ENCODE measurements around the gene SSTR3.

The SSTR3 gene

DNA sequence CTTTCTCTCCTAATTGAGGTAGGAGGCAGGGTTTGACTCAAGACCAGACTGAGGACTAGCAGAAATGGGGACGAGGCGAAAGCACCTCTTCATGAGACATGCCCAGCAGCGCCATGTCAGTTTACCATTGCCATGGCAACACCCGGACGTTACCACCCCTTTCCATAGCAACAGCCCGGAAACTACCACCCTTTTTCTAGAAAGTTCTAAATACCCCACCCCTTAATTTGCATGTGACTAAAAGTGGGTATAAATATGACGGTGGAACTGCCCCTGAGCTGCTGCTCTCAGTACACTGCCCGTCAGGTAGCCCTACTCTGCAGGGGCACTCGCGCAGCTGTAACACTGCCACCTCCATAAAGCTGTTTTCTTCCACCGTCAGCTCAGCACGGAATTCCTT lies 37.7 kb upstream of the SSTR3 start:
- H3K27ac Mint-ChIP-seq, result no peak overlapping the region
- no peak overlapping the region for H3K4me3 Mint-ChIP-seq
- DNase-seq (no peak), ATAC-seq (replicated peaks) (no peak)
- no peaks in the 10 kb centered on the region for H3K36me3 Mint-ChIP-seq (ENCODE audit: insufficient read depth)
- H3K4me1 Mint-ChIP-seq (ENCODE audit: low read depth in 2 of 2), result peaks cover 0 to 3% of the 10 kb centered on the region in 2 donors
- no peaks in the 10 kb centered on the region for H3K27me3 Mint-ChIP-seq
- H3K9me3 Mint-ChIP-seq, result no peaks in the 10 kb centered on the region

DNA sequence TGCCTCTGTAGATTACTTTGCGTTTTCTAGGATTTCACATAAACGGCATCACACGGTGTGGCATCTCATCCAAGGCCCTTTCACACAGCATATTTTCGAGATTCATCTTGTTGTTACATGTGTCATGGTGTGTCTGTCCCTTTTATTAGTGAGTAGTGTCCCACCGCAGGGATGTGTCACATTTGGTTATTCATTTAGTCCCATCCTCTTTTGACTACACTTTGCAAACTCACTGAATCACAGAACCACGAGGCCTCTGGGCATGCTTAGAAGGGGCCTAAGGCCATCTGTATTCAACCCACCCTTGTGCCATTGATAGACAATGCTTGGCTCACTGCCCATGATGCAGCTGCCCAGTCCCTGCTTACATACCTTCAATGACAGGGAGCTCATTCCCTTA lies 36.0 kb upstream of the SSTR3 start:
- ATAC-seq (replicated peaks) (no peak), DNase-seq (no peak)
- H3K27ac Mint-ChIP-seq, result no peak overlapping the region
- no peaks in the 10 kb centered on the region for H3K9me3 Mint-ChIP-seq
- no peaks in the 10 kb centered on the region for H3K27me3 Mint-ChIP-seq
- H3K4me1 Mint-ChIP-seq (ENCODE audit: low read depth in 2 of 2), result peaks cover 15 to 19% of the 10 kb centered on the region in 2 donors
- H3K36me3 Mint-ChIP-seq (ENCODE audit: insufficient read depth), result peaks cover 15% of the 10 kb centered on the region
- no peak overlapping the region for H3K4me3 Mint-ChIP-seq

DNA sequence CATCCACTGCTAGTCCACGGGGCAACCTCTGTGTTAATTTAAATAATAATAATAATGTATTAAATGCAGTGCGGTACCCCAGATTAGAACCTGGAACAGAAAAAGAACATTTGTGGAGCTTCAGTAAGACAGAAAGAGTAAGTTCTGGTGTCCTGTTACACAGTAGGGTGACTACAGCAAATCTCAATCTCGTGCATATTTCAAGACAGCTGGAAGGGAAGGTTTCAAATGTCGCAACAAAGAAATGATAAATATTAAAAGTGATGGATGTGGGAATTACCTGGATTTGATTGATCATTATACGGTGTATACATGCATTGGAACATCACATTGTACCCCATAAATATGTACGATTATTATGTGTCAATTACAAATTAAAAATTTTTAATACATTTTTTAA lies 33.5 kb upstream of the SSTR3 start:
- Mint-ChIP-seq H3K4me1 (ENCODE audit: low read depth in 2 of 2) (peaks cover 36 to 37% of the 10 kb centered on the region in 2 donors), H3K4me3 (no peak overlapping the region), H3K27ac (no peak overlapping the region), H3K9me3 (no peaks in the 10 kb centered on the region), H3K27me3 (no peaks in the 10 kb centered on the region), H3K36me3 (ENCODE audit: insufficient read depth) (peaks cover 34% of the 10 kb centered on the region)
- DNase-seq (no peak), ATAC-seq (replicated peaks) (no peak)

DNA sequence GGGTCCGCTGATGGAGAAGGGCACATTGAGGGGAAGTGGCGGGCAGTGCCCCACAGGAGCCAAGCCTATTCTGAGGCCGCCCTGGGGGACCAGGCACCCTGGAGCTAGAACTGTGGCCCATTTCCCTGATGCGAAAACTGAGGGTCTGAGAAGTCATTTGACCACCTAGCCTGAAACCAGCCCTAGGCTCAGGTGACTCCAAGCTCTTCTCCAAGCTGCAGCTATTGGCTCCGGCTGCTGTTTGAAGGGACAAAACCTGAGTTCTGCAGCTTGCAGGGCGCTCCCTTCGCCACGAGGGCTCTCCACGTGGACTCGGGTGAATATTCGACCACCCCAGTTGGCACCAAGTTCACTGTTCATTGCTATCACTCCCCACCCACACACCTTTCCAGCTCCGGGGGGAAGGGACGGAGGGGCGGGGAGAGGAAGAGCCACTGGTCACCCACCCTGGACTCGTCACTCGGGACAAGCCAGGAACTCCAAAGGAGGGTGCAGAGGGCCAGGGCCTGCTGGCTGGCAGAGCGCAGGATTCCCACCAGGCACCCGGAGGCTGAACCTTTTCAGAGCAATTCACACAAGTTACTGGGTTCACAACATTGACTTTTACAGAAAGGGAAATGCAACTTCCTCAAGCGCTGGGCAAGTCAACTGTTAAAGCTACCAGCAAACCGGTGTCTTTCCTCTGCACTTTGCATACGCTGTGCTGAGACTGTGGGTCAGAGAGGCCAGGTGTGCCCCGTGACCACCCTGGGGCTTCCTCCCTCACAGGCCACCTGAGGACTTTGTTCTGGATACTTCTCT lies 32.8 kb upstream of the SSTR3 start:
- no peaks in the 10 kb centered on the region for H3K9me3 Mint-ChIP-seq
- H3K4me3 Mint-ChIP-seq, result peak overlapping the region; percentile 97 to 98
- ATAC-seq (replicated peaks) (no peak), DNase-seq (no peak)
- peaks cover 42 to 43% of the 10 kb centered on the region in 2 donors for H3K4me1 Mint-ChIP-seq (ENCODE audit: low read depth in 2 of 2)
- H3K27me3 Mint-ChIP-seq, result no peaks in the 10 kb centered on the region
- peaks cover 40% of the 10 kb centered on the region for H3K36me3 Mint-ChIP-seq (ENCODE audit: insufficient read depth)
- peak overlapping the region; percentile 91 to 93 for H3K27ac Mint-ChIP-seq

DNA sequence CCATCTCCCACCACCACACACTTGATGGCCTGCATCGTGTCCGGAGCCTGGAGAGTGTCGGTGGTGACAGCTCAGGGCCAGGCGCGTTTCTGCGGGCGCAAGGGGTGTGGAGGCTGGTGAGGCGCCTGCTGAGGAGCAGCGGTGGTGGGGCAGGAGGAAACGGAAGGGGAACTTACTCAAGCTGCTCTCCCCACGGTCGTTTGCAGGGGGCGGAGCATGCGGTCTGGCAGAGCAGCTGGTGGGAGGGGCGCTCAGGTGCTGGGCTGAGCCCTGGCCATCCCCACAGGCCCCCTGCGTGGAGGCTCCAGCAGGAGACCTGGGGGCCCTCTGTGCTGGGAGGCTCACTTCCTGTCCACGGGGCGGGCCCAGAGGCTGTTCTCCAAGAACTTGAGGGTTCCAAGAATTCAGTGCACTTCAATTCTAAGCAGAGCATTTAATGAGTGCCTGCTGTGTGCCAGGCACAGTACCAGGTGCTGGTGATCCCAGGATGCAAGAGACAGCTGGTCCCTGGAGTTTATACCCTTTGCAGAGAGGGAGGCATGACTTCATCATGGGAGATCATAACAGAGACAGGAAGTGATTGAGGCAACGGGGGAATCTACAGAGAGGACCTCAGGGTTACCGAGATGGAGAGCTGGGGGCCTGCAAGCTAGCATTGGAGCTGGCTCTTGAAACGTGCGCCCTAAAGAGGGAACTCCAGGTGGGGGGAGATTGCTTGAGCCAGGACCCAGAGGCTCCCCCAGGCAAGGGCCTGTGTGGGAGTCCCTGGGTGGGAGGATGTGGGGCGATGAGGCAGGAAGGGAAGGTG lies 32.0 kb upstream of the SSTR3 start, which contains the start of gene RAC2:
Gene RAC2, minus strand, starts transcription at position 156 of the 808 bp plus-strand sequence. Its CDS starts 121 bp downstream, at position 35.
- Mint-ChIP-seq H3K36me3 (ENCODE audit: insufficient read depth) (peaks cover 43% of the 10 kb centered on the region), H3K4me1 (ENCODE audit: low read depth in 2 of 2) (peaks cover 50 to 51% of the 10 kb centered on the region in 2 donors), H3K27me3 (no peaks in the 10 kb centered on the region), H3K27ac (peak within 1 kb of the TSS; percentile 91 to 93), H3K4me3 (peak within 1 kb of the TSS; percentile 97 to 98), H3K9me3 (no peaks in the 10 kb centered on the region)
- peak; percentile 66 for ATAC-seq (replicated peaks)
- peak; percentile 69 to 77 (median 75) for DNase-seq

DNA sequence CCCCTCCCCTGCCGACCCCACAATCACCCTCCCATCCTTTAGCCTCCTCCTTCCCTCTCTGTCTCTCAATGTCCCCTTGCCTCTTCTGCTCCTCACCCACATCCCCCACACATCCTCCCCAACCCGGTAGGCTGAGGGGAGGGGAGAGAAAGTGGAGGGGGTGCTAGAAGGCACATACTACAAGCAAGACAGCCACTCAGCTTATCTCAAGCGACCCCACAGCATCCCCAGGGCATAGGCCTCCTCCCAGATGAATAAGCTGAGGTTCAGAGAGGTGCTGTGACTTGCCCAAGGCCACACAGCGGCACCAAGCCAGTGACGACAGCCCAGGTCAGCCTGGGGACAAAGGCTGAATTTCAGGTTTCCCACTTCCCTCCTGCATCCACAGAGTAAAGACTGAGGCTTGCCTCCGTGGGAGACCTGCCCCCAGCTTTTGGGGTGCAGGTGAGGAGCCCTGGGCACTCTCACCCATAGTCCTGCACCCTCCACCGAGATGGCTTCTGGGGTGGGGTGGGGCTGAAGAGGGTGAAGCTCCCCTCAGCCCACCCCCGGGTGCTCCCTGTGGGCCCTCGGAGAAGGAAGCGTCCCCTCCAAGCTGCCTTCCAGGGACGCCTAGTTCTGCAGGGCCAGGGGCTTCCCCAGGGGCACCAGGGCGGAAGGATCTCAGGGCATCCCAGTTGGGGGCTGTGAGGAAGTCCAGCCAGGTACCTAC lies 31.3 kb upstream of the SSTR3 start:
- peak overlapping the region; percentile 91 to 93 for H3K27ac Mint-ChIP-seq
- H3K27me3 Mint-ChIP-seq, result no peaks in the 10 kb centered on the region
- ATAC-seq (replicated peaks), result peak; percentile 1
- no peaks in the 10 kb centered on the region for H3K9me3 Mint-ChIP-seq
- H3K36me3 Mint-ChIP-seq (ENCODE audit: insufficient read depth), result peaks cover 50% of the 10 kb centered on the region
- H3K4me3 Mint-ChIP-seq, result peak overlapping the region; percentile 97 to 98
- H3K4me1 Mint-ChIP-seq (ENCODE audit: low read depth in 2 of 2), result peaks cover 57 to 58% of the 10 kb centered on the region in 2 donors
- DNase-seq, result no peak

DNA sequence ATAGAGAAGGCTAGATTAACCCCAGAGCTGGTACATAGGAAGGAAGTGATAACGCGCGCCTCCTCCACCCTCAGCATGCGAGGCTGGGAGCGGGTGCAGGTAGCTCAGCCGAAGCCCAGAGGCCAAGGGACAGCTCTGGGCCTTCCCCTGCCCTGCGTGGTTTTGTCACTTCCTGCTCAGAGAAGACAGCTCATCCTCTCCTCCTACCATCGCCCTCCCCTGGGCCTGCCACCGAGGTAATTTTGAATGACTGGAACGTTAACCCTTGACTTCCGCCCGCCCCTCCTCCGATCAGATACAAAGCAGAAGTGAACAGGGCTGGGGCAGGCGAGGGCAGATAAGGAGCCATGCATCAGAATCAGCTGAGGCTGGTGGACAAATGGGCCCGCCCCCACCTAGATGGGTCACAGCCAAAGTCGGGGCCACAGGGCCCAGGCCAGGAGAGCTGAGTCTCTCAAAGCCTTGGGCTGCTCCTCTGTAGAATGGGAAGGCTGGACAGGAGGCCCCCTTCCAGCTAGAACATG lies 30.2 kb upstream of the SSTR3 start:
- Mint-ChIP-seq H3K36me3 (ENCODE audit: insufficient read depth) (peaks cover 61% of the 10 kb centered on the region), H3K27ac (peak overlapping the region; percentile 93 to 96), H3K4me1 (ENCODE audit: low read depth in 2 of 2) (peaks cover 67 to 68% of the 10 kb centered on the region in 2 donors), H3K4me3 (peak overlapping the region; percentile 97 to 98), H3K27me3 (no peaks in the 10 kb centered on the region), H3K9me3 (no peaks in the 10 kb centered on the region)
- DNase-seq (peak; percentile 79 to 84 (median 81)), ATAC-seq (replicated peaks) (peak; percentile 72)

DNA sequence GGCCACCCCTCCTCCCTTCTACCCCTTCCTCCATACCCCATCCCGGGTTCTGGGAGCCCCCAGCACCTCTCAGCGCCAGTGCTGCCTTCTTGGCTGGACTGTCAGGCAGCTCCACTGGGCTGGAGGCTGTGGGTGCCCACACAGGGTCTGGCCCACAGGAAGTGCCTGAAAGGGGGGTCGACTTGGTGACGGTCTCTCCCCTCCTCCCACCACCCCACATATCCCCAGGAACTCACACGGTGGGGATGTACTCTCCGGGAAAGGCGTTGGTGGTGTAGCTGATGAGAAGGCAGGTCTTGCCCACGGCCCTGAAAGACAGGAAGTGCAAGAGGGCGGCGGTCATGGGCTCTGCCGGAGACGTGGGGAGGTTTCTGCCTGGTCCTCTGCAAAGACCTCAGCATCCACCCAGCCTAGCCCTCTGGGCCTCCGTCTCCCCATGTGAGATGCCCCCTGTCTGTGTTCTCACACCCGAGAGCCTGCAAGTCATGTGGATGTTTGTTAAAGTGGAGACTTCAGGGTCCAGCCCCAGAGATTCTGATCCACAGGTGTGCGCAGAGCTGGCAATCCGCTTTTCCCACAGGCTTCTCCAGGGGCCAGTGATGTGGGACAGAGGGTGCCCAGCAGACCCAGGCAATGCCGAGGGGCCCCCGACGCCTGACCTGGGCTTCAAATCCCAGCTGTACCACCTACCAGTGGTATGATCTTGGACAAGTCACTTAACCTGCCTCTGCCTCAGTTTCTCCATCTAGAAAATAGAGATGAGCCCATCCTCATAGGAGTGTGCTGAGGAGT lies 29.3 kb upstream of the SSTR3 start:
- peak overlapping the region; percentile 93 to 96 for H3K27ac Mint-ChIP-seq
- peak in 1 of 3 experiments; percentile 48 for DNase-seq
- H3K36me3 Mint-ChIP-seq (ENCODE audit: insufficient read depth), result peaks cover 70% of the 10 kb centered on the region
- peaks cover 75 to 77% of the 10 kb centered on the region in 2 donors for H3K4me1 Mint-ChIP-seq (ENCODE audit: low read depth in 2 of 2)
- peak; percentile 21 for ATAC-seq (replicated peaks)
- no peaks in the 10 kb centered on the region for H3K9me3 Mint-ChIP-seq
- no peaks in the 10 kb centered on the region for H3K27me3 Mint-ChIP-seq
- H3K4me3 Mint-ChIP-seq, result peak overlapping the region; percentile 97 to 98

DNA sequence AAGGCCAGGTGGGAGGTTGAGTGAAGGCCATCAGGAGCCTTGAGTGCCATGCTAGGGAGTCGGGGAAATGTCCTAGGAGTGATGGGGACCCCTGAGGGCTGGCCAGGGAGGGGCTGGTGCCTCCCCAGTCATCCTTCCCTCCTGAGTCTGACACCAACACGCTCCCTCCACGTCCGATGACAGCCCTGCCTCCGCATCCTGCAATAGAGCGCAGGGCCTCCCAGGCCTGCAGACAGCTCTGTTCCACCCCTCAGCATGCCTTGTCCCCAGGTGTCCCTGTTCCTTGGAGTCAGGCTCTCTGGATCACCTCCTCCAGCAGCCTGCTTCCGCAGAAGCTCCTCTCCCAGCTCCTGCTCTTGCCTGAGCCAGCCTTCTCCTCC lies 28.7 kb upstream of the SSTR3 start:
- Mint-ChIP-seq H3K9me3 (no peaks in the 10 kb centered on the region), H3K36me3 (ENCODE audit: insufficient read depth) (peaks cover 75% of the 10 kb centered on the region), H3K4me1 (ENCODE audit: low read depth in 2 of 2) (peaks cover 81% of the 10 kb centered on the region in 2 donors), H3K27me3 (no peaks in the 10 kb centered on the region), H3K27ac (peak overlapping the region; percentile 93 to 96), H3K4me3 (peak overlapping the region; percentile 97 to 98)
- DNase-seq (no peak), ATAC-seq (replicated peaks) (no peak)

DNA sequence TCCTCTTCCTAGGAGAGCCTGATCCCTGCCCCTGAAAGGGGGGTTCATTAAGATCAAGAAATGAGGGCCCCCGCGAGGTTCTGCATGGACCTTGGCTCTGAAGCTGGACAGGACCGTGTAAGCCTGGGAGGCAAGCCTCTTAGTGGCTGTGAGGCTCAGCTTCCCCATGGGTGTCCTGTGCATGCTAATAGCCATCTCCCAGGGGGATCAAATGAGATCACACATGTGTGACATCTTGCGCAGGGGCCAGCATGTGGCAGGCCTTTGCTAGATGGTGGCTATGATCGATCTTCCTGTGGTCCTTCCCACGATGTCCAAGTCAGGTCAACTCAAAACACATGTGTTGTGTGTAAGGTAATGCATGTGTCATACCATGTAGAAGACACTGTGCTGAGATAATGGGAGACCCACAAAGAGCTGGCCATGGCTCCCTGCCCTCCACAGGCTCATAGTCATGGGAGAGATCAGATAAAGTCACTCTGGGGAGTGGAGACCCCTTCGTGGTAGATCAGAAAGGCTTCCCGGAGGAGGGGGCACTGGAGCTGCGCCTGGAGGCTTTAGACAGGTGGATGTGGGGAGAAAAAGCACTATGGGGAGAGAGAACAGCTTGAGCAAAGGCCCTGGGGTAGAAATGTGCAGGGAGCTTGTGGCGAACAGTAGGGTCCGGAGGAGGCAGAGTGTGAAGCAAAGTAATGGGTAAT lies 28.1 kb upstream of the SSTR3 start:
- peak overlapping the region; percentile 93 to 96 for H3K27ac Mint-ChIP-seq
- ATAC-seq (replicated peaks), result no peak
- H3K27me3 Mint-ChIP-seq, result no peaks in the 10 kb centered on the region
- H3K36me3 Mint-ChIP-seq (ENCODE audit: insufficient read depth), result peaks cover 78% of the 10 kb centered on the region
- DNase-seq, result no peak
- peaks cover 87% of the 10 kb centered on the region in 2 donors for H3K4me1 Mint-ChIP-seq (ENCODE audit: low read depth in 2 of 2)
- no peaks in the 10 kb centered on the region for H3K9me3 Mint-ChIP-seq
- H3K4me3 Mint-ChIP-seq, result peak overlapping the region; percentile 97 to 98

DNA sequence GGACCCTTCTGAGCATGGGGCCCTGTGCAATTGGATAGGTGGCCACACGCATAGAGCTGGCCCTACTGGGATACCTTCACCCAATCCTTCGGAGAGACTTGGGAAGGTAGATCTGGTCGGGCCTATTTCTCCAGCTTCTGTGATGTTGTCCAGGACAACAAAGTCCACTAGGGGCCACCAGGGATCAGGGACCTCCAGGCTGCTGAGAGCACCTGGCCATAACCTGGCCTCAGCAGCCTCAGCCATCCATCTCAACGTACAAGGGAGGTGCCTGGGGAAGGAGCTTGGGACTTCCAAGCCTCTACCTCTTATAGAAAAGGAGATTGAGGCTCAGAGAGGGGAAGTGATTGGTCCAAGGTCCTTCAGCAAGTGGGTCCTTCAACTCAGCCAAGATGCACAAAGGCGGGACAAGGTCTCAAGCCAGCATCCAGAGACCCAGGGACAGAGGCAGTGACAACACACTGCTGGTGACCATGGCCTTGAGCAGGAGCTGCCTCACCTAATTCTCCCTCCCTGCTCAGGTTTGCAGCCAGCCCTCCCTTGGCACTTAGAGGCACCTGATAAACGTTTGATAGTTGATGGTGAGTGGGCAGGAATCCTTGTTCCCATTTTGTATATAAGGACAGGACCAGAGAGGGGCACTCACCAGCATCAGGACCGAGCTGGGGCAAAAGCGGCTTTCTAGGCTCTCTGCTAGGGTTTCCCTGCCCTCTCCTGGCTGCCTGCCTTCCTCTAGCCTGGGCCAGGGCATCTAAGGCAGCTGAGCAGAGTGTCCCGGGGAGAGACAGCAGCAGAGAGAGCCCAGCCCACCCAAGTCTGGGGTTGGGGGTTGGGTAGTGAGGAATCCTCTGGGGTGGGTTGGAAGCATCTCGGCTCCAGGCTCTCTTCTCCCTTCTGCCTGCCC lies 27.3 kb upstream of the SSTR3 start:
- H3K27ac Mint-ChIP-seq, result peak overlapping the region; percentile 93 to 96
- H3K36me3 Mint-ChIP-seq (ENCODE audit: insufficient read depth), result peaks cover 84% of the 10 kb centered on the region
- H3K4me3 Mint-ChIP-seq, result peak overlapping the region; percentile 97 to 98
- H3K9me3 Mint-ChIP-seq, result no peaks in the 10 kb centered on the region
- ATAC-seq (replicated peaks), result no peak
- peaks cover 89 to 91% of the 10 kb centered on the region in 2 donors for H3K4me1 Mint-ChIP-seq (ENCODE audit: low read depth in 2 of 2)
- no peak for DNase-seq
- no peaks in the 10 kb centered on the region for H3K27me3 Mint-ChIP-seq

Measured in effector memory CD8-positive, alpha-beta T cell (primary cell).